SKM-1 treated with dmso at 0.1 percent for 144 hours (cell line): ENCODE data around the gene ZCCHC24.
A peak's percentile ranks its signal among the peaks of the same experiment; 100 is the strongest.

Experiments
- DNase-seq: peaks from one replicate; lab custom pipeline; 2025; ENCODE audit not compliant: unreplicated experiment; lab: John Stamatoyannopoulos, UW

The ZCCHC24 gene

GRCh38 chr10:79472951-79473350 is 27.5 kb upstream of the ZCCHC24 start:
- DNase-seq: peak; percentile 43

- DNase-seq: no peak
Observed at GRCh38 chr10:79472449-79472848, 27.0 kb upstream of the ZCCHC24 start.

GRCh38 chr10:79471776-79472175 is 26.4 kb upstream of the ZCCHC24 start:
- DNase-seq: no peak

- DNase-seq: no peak
Observed at GRCh38 chr10:79470096-79470495, 24.7 kb upstream of the ZCCHC24 start.

- DNase-seq: no peak
Observed at GRCh38 chr10:79468841-79469585, 23.6 kb upstream of the ZCCHC24 start.

- DNase-seq: no peak
Observed at GRCh38 chr10:79468015-79468560, 22.7 kb upstream of the ZCCHC24 start.

GRCh38 chr10:79465341-79465740 is 19.9 kb upstream of the ZCCHC24 start:
- no peak for DNase-seq

- DNase-seq: no peak
Observed at GRCh38 chr10:79463578-79464496, 18.4 kb upstream of the ZCCHC24 start.

GRCh38 chr10:79460687-79461086 is 15.3 kb upstream of the ZCCHC24 start:
- DNase-seq: no peak

GRCh38 chr10:79459243-79459642 is 13.8 kb upstream of the ZCCHC24 start:
- no peak for DNase-seq

- DNase-seq: no peak
Observed at GRCh38 chr10:79458483-79458882, 13.1 kb upstream of the ZCCHC24 start.

- DNase-seq: no peak
Observed at GRCh38 chr10:79457256-79457785, 11.9 kb upstream of the ZCCHC24 start.

GRCh38 chr10:79454259-79454658 is 8.8 kb upstream of the ZCCHC24 start:
- no peak for DNase-seq

- no peak for DNase-seq
Observed at GRCh38 chr10:79453392-79453791, 8.0 kb upstream of the ZCCHC24 start.

- no peak for DNase-seq
Observed at GRCh38 chr10:79452174-79452611, 6.8 kb upstream of the ZCCHC24 start.

- no peak for DNase-seq
Observed at GRCh38 chr10:79451046-79451699, 5.7 kb upstream of the ZCCHC24 start.

GRCh38 chr10:79449181-79450146 is 4.0 kb upstream of the ZCCHC24 start:
- DNase-seq: no peak

GRCh38 chr10:79448732-79449049 is 3.3 kb upstream of the ZCCHC24 start:
- DNase-seq: no peak

- DNase-seq: no peak
Observed at GRCh38 chr10:79447911-79448731, 2.7 kb upstream of the ZCCHC24 start.
